HG02571 (cell line): ENCODE measurements around the gene SETX.

Source experiments
- ATAC-seq: cut with Tn5 transposase; IDR thresholded peaks from one replicate; pipeline ENCODE4 v1.9.1; 2021; ENCODE audit warnings: mild to moderate bottlenecking, moderate library complexity; ENCODE audit not compliant: unreplicated experiment

SETX gene

DNA sequence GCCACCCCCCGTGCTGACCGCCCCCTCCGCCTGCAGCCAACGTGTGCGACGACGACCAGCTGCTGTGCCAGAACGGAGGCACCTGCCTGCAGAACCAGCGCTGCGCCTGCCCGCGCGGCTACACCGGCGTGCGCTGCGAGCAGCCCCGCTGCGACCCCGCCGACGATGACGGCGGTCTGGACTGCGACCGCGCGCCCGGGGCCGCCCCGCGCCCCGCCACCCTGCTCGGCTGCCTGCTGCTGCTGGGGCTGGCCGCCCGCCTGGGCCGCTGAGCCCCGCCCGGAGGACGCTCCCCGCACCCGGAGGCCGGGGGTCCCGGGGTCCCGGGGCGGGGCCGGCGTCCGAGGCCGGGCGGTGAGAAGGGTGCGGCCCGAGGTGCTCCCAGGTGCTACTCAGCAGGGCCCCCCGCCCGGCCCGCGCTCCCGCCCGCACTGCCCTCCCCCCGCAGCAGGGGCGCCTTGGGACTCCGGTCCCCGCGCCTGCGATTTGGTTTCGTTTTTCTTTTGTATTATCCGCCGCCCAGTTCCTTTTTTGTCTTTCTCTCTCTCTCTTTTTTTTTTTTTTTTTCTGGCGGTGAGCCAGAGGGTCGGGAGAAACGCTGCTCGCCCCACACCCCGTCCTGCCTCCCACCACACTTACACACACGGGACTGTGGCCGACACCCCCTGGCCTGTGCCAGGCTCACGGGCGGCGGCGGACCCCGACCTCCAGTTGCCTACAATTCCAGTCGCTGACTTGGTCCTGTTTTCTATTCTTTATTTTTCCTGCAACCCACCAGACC lies 112.8 kb downstream of the SETX start:
- ATAC-seq: no peak

DNA sequence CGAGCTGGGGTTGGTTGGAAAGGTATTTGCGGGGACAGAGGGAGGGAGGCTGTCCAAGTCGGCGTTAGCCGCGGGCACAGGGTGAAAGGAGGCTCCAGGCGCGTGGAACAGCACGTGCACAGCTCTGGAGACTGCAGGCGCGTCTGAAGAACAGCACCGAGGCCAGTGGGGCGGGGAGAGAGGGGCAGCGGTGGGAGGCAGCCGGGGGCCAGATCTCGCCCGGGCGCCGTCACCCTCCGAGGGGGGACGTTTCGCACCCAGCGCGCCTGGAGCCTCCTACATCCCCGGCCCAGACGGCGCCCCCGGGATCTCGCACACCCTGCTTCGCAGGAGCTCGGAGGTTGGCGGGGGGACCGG lies 113.3 kb downstream of the SETX start:
- ATAC-seq: no peak

DNA sequence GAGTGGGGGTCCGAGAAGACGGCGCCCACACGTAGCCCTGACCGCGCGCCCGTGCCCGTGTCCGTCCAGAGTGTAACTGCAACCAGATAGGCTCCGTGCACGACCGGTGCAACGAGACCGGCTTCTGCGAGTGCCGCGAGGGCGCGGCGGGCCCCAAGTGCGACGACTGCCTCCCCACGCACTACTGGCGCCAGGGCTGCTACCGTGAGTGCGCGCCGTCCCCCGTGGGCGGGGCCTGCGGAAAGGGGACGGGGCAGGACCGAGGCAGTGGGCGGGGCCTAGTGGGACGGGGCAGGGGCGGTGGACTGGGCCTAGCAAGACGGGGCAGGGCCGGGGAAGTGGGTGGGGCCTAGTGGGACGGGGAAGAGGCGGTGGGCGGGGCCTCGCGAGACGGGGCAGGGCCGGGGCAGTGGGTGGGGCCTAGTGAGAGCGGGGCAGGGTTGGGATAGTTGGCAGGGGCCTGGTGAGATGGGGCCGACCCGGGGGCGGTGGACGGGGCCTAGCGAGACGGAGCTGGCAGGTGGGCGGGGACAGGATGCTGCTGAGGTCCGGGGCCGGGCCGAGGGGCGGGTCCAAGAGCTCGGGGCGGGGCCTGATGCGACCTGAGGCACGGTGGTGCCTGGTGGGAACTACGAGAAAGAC lies 113.8 kb downstream of the SETX start:
- ATAC-seq: peak; percentile 65

DNA sequence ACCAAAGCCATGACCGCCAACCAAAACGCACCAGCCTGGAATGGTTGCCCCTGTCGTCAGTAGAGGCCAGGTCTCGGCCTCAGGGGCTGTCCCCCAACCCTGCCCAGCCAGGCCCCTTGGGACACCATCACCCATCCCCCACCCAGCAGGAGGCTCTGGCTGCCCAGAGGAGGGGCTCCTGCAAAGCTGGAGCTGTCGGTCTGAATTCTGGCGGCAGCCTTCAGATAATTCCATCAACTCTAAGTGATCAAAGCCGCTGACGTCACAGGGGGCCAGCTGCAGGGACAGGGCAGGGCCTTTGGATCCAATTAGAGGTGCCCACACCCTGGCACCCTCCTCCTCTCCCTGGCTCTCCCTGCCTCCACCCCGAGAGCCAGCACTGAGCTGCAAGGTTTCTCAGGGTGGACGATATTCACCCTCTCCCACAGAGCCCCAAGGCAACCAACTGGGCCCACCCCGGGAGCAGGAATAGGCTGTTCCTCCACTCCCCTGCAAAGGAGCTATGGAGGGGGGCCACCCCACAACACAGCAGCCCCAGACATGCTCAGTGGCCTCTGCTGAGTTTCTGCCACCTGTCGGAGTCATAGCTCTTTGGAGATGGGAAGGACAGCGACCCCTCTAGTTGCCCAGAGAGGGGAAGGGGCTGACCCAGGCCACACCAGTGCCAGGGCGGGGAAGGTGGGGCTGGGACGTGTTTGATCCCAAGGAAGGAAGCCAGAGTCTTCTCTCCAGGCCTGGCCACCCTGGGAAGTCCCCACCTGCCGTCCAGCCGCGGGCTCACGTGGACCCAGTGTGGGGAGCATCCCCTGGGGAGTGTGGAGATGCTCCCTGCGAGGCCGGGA lies 114.6 kb downstream of the SETX start:
- ATAC-seq: no peak

DNA sequence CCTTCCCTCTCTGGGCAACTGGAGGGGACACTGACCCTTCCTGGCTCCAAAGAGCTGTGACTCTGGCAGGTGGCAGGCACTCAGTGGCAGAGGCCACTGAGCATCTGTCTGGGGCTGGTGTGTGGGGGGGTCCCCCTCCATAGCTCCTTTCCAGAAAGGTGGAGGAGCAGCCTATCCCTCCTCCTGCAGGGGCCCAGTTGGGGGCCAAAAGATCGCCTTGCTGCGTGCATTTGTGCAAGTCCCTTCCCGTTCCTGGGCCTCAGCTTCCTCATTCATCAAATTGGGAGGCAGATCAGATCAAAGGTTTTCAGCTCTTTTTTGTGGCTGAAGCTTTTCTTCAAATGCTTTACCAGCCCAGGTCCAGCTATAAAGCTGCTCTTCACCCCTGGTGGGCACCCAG lies 115.3 kb downstream of the SETX start:
- ATAC-seq: no peak

DNA sequence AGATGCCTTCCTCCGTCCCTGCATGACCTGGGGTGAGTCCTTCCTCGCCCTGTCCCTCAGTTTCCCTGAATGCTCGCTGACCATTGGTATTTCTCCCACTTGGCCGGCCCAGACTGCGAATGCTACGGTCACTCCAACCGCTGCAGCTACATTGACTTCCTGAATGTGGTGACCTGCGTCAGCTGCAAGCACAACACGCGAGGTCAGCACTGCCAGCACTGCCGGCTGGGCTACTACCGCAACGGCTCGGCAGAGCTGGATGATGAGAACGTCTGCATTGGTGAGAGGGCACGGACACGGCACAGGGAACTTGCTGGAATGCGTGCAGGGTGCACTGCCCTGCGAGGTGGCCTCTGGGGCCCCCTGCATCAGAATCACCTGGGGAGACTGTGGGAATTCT lies 115.8 kb downstream of the SETX start:
- ATAC-seq: no peak

DNA sequence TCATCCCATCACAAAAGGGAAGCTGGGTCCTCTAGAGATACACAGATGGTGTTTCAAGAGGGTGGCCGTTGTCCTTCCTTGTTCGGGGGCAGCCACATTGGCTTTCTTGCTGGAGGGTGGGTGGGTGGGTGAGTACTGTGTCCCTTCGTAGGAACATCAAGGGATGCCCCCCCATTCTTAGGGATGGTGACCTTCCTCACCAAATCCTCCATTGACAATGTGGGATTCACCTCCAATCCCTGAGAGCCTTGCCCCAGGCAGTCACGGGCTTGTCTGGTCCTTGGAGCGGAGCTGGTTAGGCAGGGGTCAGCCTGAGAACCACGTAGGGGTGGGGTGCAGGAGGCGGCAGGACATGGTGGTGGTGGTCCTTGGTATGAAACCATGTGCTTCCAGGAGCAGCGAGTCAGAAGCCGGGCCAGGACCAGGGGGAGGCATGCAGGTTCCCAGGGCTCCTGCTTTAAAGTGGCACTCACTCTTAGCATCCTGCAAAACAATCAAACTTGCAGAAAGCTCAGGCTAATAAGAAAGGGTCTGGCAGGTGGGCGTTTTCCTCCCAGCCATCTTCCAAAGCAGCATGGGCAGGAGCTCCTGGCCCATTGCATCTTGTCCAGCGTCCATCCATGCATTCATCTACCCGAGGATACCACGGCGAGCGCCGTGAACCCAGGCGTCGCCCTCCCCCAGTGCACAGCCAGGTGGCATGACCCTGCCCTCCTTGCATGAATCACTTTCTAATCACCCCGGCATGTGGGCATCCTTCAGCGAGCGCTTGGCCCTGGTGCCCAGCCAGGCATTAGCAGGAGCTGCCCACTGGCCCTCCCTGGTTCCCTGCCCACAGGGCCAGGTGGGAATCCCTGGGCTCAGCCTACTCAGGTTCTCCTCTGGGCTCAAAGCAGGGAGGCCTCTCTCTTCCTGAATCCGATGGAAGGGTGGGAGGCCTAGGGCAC lies 116.5 kb downstream of the SETX start:
- no peak for ATAC-seq

DNA sequence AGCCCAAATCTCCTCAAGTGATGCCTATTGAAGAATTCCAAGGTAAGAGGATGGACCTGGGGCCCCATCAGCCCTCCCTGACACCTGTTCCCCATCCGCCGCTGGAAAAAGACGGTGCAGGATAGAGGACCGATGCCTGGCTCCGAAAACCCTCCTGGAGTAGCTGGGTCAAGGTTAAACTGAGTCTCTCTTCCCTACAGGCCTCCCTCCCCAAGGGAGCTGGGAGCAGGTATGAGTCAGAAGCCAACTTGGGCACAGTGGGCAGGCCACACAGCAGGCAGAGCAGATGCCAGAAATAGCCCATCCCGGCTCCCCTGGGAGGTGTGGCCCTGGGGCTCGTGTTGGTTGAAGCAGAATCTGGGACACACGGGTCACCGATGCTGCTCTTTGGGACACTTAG lies 117.3 kb downstream of the SETX start:
- no peak for ATAC-seq

DNA sequence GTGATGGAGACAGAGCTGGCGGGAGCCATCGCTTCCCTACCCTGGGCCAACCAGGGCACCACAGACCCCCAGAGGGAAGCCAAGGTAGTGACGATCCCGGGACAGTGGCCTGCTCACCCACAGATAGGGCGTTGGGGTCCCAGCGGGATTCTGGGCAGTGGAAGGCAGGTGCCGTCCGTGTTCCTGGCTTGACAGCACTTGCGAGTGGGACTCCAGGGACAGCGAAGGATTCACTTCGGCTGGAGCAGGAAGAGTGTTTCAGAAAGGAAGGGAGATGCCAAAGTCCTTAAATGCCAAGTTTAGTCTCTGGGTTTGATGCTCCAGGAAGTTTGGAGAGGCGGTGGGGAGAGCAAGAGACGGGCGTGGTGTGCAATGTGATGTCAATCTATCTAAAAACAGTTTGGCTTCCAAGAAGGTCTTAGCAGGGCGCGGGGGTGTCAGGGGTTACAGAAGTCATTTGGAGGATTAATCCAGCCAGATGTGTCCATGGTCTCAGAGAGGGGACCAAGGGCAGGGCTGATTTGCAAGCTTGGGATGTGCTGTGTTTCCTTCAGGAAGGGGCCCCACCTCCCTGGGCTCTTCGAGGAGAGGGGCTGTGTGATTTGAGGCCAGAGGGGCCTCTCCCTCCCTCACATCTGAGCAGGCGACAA lies 118.0 kb downstream of the SETX start:
- ATAC-seq: no peak

DNA sequence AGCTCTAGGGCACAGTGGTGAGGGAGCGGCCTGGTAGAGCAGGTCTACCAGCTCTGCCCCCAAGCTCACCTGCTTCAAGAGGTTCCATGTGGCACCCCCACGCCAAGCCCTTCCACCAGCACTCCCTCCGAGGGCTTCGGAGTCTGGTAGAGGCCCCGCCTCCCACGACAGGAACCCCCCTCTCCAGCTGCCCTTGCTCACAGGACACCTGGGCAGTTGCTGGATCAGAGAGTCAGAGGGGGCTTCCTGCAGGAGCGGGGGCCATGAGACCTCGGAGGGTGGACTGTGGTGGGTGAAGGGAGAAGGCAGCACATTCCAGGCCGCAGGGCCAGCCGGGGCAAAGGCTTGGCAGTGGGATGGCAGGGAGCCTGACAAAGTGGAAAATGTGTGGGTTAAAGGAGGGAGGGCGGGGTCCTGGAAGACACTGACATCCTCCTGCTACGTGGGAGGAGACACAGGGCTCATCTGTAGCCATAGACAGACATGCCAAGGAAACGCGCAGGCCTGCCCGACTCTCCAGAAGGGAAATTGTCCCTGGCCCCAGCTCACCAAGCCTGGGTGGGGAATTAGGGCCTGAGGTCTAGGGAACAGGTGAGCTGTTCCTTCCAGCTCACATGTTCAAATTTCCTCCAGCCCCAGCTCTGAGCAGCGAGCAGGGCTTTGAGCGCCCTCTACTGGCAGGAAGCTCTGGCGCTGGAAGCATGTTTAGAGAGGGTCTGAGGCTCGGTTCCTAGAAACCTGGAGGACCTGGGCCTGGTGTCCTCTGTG lies 118.7 kb downstream of the SETX start:
- no peak for ATAC-seq

DNA sequence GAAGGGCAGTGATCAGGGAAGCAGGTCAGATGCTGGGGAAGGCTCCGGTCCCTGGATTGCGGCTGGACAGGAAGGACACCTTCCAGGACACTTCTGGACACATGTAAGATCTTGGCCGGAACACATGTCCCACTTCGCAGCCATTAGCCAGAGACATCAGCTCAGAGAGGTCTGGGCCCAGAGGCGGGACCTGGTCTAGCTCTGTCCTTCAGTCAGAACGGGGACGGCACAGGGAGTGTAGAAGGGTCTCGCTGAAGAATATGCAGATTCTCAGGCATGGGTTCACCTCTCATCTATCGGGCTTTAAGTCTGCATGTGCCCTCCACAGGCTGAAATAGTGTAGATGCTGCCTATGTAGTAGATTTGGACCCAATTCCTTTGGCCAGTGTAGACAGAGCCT lies 119.7 kb downstream of the SETX start:
- no peak for ATAC-seq

DNA sequence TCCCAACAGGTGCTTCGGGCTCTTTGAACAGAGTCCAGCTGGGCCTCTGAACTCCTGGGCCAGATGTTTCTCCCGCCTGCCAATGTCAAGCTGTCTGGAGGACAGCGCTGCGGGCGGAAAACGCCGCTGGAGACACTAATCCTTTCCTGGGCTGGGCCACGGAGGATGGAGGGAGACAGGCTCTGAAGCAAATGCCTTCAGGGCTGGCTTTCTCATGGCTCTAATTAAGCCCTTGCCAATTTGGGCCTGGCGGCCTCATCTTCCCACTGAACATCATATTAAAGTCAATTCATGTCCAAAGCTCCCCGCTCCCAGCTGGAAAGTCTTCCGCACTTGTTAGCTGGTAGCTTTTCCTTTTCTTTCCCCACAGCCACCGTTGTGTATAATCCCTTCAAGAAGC lies 120.3 kb downstream of the SETX start:
- ATAC-seq: no peak

DNA sequence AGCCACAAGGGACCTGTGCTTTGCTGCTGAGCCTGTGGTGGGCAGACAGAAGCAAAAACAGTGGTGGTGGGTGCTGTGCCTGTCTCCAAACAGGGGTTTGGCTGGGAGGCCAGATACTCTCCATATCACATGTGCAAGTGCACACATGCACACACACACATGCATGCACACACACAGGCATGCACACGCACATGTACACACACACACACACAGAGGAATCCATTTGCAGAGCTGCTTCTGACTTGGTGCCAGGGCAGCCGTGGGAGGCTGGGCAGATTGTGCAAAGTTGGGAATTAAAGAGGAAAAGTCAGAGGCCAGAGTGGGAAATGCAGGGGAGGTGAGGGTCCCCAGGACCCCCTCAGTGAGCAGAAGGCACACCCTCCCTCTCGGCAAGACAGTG lies 121.6 kb downstream of the SETX start:
- no peak for ATAC-seq

DNA sequence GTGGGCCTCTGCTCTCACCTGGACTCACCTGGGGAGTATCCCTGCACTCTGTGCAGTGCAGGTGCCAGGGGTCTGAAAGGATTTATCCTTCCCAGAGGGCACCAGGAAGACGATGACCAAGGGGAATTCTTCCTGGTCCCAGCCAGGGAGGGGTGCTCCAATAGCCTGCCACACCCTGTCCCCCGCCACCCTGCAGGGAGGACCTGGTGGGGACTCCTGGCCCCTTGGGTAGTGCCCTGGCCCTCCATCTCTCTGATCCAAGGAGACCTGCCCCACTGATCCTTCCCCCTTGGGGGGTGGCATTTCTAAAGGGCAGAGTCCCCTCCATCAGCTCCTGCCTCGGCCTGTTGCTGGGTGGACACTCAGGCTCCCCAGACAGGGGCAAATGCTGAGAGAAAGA lies 122.3 kb downstream of the SETX start:
- ATAC-seq: no peak

DNA sequence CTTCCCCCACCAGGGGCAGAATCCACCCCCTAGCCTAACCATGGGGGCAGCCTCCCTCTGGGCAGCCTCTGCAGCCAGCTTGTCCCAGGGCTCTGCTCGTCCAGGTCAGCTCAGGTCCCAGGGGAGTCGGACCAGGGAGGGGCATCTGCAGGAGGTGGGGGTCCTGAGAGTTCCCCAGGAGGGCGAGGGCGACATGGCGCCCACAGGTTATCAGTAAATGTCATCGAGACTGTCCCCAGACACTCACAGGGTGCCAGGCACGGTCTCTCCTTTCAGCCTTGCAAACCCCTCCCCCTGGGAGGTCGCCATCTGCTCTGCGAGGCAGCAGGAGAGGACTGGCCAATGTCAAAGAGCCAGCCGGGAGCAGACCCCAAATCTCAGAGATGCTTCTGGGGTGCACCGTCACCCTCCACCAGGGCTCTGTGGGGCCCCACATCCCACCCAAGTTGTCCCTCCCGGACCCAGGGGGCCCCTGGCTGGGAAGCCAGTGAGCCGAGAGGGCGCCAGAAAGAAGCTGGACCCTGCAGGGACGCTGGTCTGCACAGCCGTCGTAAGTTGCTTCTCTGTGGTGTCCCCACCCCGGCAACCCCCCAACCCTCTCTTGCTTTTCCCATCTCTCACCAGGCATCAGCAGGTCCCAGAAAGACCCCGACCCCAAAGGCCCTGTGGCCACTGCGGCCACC lies 123.6 kb downstream of the SETX start:
- no peak for ATAC-seq

DNA sequence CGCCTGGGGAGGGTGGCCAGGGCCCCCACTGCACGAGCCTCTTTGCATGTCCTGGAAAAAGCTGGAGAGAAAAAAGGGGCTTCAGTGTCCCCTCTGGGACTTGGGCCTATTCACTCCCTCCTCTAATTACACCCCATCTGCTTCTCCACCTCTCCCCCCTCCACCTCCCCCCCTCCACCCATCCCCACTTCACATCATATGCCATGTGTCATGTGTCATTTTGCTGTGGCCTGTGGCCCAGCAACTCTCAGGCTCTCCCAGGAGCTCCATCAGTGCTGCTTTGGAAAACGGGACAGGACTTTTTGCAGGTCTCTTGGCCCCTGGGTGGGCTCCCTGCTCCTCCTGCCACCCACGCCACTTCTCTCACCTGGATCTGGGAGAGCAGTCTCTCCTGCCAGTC lies 124.2 kb downstream of the SETX start:
- ATAC-seq: no peak

DNA sequence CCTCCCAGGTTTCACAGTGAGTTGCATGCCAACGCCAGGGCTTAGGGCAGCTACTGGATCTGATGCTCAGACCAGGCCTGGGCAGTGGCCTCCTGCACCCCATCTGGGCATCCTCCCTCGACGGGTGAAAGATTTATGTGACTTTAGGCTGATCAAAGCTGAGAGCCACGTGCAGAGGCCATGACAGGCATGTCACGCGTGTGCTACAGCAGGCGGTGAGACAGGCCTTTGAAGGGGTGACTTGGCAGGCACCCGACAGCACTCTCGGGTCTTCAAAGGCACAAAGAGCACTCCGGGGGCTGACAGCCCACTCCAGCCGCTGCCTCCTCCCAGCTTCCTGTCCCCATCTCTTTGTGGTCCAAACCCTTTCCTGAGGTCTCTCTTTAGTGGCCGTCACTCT lies 126.7 kb downstream of the SETX start:
- ATAC-seq: no peak

DNA sequence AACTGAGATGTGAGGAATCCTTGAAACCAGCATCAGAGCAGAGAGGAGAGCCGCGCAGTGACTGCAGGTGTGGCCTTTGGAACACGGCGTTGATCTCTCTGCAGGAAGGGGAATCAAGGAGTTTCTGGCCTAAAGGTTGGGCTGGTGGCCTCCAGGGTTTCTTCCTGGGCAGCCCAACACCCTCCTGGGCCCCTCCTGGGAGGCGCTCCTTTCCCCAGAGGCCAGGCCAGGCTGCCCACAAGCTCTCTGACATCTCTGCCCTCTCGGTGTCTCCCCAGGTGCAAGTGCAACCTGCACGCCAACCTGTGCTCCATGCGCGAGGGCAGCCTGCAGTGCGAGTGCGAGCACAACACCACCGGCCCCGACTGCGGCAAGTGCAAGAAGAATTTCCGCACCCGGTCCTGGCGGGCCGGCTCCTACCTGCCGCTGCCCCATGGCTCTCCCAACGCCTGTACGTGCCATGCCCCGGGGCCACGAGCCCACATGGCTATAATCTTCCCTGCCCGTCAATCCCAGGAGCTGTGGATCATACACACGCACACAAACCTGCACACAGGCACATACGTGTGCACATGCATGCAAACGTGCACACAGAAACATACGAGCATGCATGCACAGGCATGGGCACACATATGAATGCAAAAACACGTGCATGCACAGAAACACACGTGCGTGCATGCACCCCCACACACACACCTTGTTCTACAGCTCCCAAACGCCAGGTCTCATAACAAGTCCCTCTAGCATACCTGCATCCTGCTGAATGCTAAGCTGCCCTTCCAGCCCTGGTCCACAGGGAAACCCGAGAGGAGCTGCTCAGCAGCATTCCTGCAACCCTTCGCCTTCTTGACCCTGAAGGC lies 128.0 kb downstream of the SETX start:
- no peak for ATAC-seq
